Measurements from ENCODE around the gene HOXC6.
A peak's percentile ranks its signal among the peaks of the same experiment; 100 is the strongest.

Gene HOXC6

GRCh38 chr12:54028314-54029201, at the start of gene HOXC6 (continued):
- TF ChIP-seq ZNF416 (tag by site-specific recombination; IDR thresholded peaks at IDR 0.05) (no peak), ZNF138 (tag by site-specific recombination; IDR thresholded peaks at IDR 0.05; ENCODE audit: borderline replicate concordance) (no peak), PBX3 (CRISPR knock-in tag; IDR thresholded peaks at IDR 0.05) (no peak), ZFP41 (tag by site-specific recombination; IDR thresholded peaks at IDR 0.05; ENCODE audit: borderline replicate concordance) (no peak), ZSCAN16 (tag by site-specific recombination; IDR thresholded peaks at IDR 0.05) (no peak; the same call in 1 of the 2 replicates), RBAK (tag by site-specific recombination; IDR thresholded peaks at IDR 0.05) (no peak), ZBTB17 (tag by site-specific recombination; IDR thresholded peaks at IDR 0.05) (peak; percentile 85), ZNF792 (tag by site-specific recombination; IDR thresholded peaks at IDR 0.05) (no peak), ZNF626 (tag by site-specific recombination; IDR thresholded peaks at IDR 0.05) (no peak), ZNF274 (IDR thresholded peaks at IDR 0.05; ENCODE audit: low read length) (no peak), ZNF274 (tag by site-specific recombination; IDR thresholded peaks at IDR 0.05; ENCODE audit: borderline replicate concordance) (no peak), ZNF488 (tag by site-specific recombination; IDR thresholded peaks at IDR 0.05) (no peak), HOXC10 (CRISPR knock-in tag; IDR thresholded peaks at IDR 0.05) (no peak), ZNF140 (tag by site-specific recombination; IDR thresholded peaks at IDR 0.05) (no peak), ZNF112 (tag by site-specific recombination; IDR thresholded peaks at IDR 0.05) (no peak), ZNF248 (tag by site-specific recombination; IDR thresholded peaks at IDR 0.05) (no peak), SCRT2 (tag by site-specific recombination; IDR thresholded peaks at IDR 0.05) (no peak), ZNF239 (tag by site-specific recombination; IDR thresholded peaks at IDR 0.05) (no peak), SCRT1 (tag by site-specific recombination; IDR thresholded peaks at IDR 0.05; ENCODE audit: borderline replicate concordance) (no peak), ZNF610 (tag by site-specific recombination; IDR thresholded peaks at IDR 0.05; ENCODE audit: borderline replicate concordance) (peak; percentile 59; the same call in 1 of the 2 replicates), ZNF544 (tag by site-specific recombination; IDR thresholded peaks at IDR 0.05) (no peak), PRDM2 (tag by site-specific recombination; IDR thresholded peaks at IDR 0.05; ENCODE audit: borderline replicate concordance) (no peak), ZNF157 (tag by site-specific recombination; IDR thresholded peaks at IDR 0.05) (no peak), ZNF561 (tag by site-specific recombination; IDR thresholded peaks at IDR 0.05; ENCODE audit: borderline replicate concordance) (peak; percentile 62), ZBTB20 (tag by site-specific recombination; IDR thresholded peaks at IDR 0.05) (peak; percentile 92), ZNF221 (tag by site-specific recombination; IDR thresholded peaks at IDR 0.05; ENCODE audit: borderline replicate concordance) (no peak), ZNF555 (tag by site-specific recombination; conservative IDR thresholded peaks at IDR 0.05) (no peak), ZNF776 (tag by site-specific recombination; IDR thresholded peaks at IDR 0.05; ENCODE audit: borderline replicate concordance) (no peak), ZNF169 (tag by site-specific recombination; IDR thresholded peaks at IDR 0.05) (no peak), ZBTB26 (tag by site-specific recombination; optimal IDR thresholded peaks at IDR 0.05) (no peak), ZNF184 (tag by site-specific recombination; IDR thresholded peaks at IDR 0.05) (no peak), ZNF571 (tag by site-specific recombination; IDR thresholded peaks at IDR 0.05) (no peak), KLF10 (tag by site-specific recombination; IDR thresholded peaks at IDR 0.05) (peak; percentile 77)
